HepG2 (cell line): ENCODE measurements around the gene C14orf119. TPM values are rescaled to one million over a fixed set of nuclear protein-coding genes. Genes with fewer than 3 reads are reported as not detected.

Experiments used
- ARHGAP35 ChIP-seq: sonication (generic); formaldehyde crosslinking; IDR thresholded peaks from 2 replicates; pipeline ENCODE4 v1.9.0; 2022; ENCODE audit warnings: mild to moderate bottlenecking, inconsistent platforms, moderate library complexity, missing genetic modification reagents, borderline replicate concordance
- MAFF ChIP-seq: IDR thresholded peaks from 2 replicates; pipeline ENCODE4 v1.6.1; 2011; ENCODE audit warnings: low read depth, low read length, improper control_type of control experiment
- NR3C1 ChIP-seq: sonication (generic); formaldehyde crosslinking; IDR thresholded peaks from 2 replicates; pipeline ENCODE4 v1.4.0; 2020; ENCODE audit warnings: missing genetic modification reagents
- SOX5 ChIP-seq: IDR thresholded peaks from 2 replicates; pipeline ENCODE4 v1.6.1; 2016; ENCODE audit warnings: borderline replicate concordance
- SOX6 ChIP-seq, 2 experiments: fragments of 450-650 bp in 1 of 2; sonication (generic) in 1 of 2; formaldehyde crosslinking in 1 of 2; IDR thresholded peaks; 2 replicates each; pipeline versions ENCODE4 v1.4.0 to v1.6.1; 2017 to 2020; ENCODE audit warnings: antibody characterized with exemption in 1 of 2, mild to moderate bottlenecking in 1 of 2, missing genetic modification reagents in 1 of 2
- ZNF274 ChIP-seq: sonication (generic); formaldehyde crosslinking; IDR thresholded peaks from 2 replicates; pipeline ENCODE4 v1.5.1; 2020; ENCODE audit warnings: mild to moderate bottlenecking, missing genetic modification reagents
- ZNF333 ChIP-seq: sonication (generic); formaldehyde crosslinking; IDR thresholded peaks from 2 replicates; pipeline ENCODE4 v1.4.0; 2020; ENCODE audit warnings: mild to moderate bottlenecking, missing genetic modification reagents, borderline replicate concordance
- polyA plus RNA-seq, 8 experiments: library from polyadenylated mRNA; depleted of rRNA in 3 of 8; stranded (reverse) in 7 of 8; unstranded in 1 of 8; fragments of >200 nt; fragmentation: Illumina TruSeq in 4 of 8; extraction: Trizol in 4 of 8; gene quantifications; 2 replicates each; pipeline versions ENCODE4 v1.2.1 to v1.2.3, GENCODE V29; 2011 to 2016; ENCODE audit warnings: low read depth in 4 of 8, missing spikeins in 1 of 8, mixed read lengths in 1 of 8; ENCODE audit not compliant: insufficient read depth in 1 of 8
- total RNA-seq, 5 experiments: library from RNA; depleted of rRNA; stranded (reverse); fragments of >200 nt; fragmentation: Illumina TruSeq; extraction: Trizol; gene quantifications; 2 replicates each; pipeline ENCODE4 v1.2.3, GENCODE V29; 2016; ENCODE audit warnings: low read depth in 1 of 5
- TF ChIP-seq, protein P1 (sequence below): IDR thresholded peaks from 2 replicates; pipeline ENCODE4 v1.6.1; 2016; ENCODE audit warnings: low read depth, control low read depth
- TF ChIP-seq, protein P2 (sequence below): sonication (generic); formaldehyde crosslinking; IDR thresholded peaks from 2 replicates; pipeline ENCODE4 v1.4.0; 2020; ENCODE audit warnings: missing genetic modification reagents; ENCODE audit errors: not compliant biosample characterization
- TF ChIP-seq, protein P3 (sequence below): sonication (generic); formaldehyde crosslinking; IDR thresholded peaks from 2 replicates; pipeline ENCODE4 v1.5.0; 2020; ENCODE audit warnings: mild to moderate bottlenecking, missing genetic modification reagents
- TF ChIP-seq, protein P4 (sequence below): IDR thresholded peaks from 2 replicates; pipeline ENCODE4 v1.6.1; 2016; ENCODE audit warnings: low read depth, missing genetic modification reagents, missing compliant biosample characterization
- TF ChIP-seq, protein P5 (sequence below): sonication (generic); formaldehyde crosslinking; IDR thresholded peaks from 2 replicates; pipeline ENCODE4 v1.8.0; 2022; ENCODE audit warnings: mild to moderate bottlenecking, missing genetic modification reagents, borderline replicate concordance
- TF ChIP-seq, protein P6 (sequence below): sonication (generic); formaldehyde crosslinking; conservative IDR thresholded peaks from 2 replicates; pipeline ENCODE4 v1.8.1; 2023; ENCODE audit warnings: missing genetic modification reagents

Gene C14orf119
- total and polyA plus RNA-seq, 2 of the 13 experiments (the other 11 are each of a cell fraction or from before 2014, with no cell fraction given): 117 to 206 TPM

DNA sequence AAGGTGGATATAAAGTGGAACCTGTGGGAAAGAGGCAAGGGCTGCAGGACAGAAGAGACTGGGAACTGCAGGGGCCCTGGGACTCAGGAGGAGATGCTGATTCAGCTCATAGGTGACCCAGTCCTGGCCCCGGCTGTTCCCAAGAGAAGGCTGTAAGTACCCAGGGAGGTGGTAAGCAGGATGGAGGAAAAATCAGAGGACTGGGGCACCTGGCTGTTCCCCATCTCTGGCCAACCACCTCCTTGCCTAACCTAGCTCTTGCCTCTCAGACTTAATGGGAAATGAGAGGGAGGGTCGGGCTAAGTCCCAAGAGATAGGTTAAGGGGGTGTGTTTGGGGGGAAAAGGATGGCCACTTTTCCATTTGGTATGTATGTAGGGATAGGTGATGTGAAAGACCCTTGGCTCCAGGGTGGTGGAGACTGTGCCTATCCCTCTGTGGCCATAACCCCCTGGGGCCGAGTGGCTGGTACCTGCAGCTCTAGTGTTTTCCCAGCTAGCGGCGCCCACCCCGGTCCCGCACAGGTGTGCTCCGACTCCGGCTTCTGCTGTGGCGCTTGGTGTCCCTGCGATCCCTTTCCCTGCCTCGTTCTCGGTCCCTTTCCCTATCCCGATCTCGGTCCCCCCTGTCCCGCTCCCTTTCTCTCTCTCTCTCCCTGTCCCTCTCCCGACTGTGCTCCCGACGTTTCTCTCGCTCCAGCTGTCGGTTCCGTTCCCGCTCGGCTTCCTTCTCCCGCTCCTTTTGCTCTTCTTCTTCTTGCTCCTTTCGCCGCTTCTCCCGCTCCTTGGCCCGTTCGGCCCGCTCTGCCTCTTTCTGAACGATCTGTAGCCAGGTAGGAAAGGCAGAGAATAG lies 36.4 kb upstream of the C14orf119 start (continued):
- TF ChIP-seq, protein P1, sequence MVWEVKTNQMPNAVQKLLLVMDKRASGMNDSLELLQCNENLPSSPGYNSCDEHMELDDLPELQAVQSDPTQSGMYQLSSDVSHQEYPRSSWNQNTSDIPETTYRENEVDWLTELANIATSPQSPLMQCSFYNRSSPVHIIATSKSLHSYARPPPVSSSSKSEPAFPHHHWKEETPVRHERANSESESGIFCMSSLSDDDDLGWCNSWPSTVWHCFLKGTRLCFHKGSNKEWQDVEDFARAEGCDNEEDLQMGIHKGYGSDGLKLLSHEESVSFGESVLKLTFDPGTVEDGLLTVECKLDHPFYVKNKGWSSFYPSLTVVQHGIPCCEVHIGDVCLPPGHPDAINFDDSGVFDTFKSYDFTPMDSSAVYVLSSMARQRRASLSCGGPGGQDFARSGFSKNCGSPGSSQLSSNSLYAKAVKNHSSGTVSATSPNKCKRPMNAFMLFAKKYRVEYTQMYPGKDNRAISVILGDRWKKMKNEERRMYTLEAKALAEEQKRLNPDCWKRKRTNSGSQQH (CRISPR knock-in tag): no peak
- no peak for TF ChIP-seq NR3C1 (CRISPR knock-in tag)
- TF ChIP-seq ARHGAP35 (CRISPR knock-in tag): no peak
- peak; percentile 59; the same call in 1 of the 2 replicates for TF ChIP-seq SOX6 (IDR thresholded peaks at IDR 0.05)
- TF ChIP-seq SOX6 (CRISPR knock-in tag; IDR thresholded peaks at IDR 0.05): no peak
- TF ChIP-seq, protein P2, sequence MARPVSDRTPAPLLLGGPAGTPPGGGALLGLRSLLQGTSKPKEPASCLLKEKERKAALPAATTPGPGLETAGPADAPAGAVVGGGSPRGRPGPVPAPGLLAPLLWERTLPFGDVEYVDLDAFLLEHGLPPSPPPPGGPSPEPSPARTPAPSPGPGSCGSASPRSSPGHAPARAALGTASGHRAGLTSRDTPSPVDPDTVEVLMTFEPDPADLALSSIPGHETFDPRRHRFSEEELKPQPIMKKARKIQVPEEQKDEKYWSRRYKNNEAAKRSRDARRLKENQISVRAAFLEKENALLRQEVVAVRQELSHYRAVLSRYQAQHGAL (CRISPR knock-in tag): no peak
- no peak for TF ChIP-seq ZNF274 (CRISPR knock-in tag)
- TF ChIP-seq, protein P3, sequence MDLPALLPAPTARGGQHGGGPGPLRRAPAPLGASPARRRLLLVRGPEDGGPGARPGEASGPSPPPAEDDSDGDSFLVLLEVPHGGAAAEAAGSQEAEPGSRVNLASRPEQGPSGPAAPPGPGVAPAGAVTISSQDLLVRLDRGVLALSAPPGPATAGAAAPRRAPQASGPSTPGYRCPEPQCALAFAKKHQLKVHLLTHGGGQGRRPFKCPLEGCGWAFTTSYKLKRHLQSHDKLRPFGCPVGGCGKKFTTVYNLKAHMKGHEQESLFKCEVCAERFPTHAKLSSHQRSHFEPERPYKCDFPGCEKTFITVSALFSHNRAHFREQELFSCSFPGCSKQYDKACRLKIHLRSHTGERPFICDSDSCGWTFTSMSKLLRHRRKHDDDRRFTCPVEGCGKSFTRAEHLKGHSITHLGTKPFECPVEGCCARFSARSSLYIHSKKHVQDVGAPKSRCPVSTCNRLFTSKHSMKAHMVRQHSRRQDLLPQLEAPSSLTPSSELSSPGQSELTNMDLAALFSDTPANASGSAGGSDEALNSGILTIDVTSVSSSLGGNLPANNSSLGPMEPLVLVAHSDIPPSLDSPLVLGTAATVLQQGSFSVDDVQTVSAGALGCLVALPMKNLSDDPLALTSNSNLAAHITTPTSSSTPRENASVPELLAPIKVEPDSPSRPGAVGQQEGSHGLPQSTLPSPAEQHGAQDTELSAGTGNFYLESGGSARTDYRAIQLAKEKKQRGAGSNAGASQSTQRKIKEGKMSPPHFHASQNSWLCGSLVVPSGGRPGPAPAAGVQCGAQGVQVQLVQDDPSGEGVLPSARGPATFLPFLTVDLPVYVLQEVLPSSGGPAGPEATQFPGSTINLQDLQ: no peak
- TF ChIP-seq, protein P4, sequence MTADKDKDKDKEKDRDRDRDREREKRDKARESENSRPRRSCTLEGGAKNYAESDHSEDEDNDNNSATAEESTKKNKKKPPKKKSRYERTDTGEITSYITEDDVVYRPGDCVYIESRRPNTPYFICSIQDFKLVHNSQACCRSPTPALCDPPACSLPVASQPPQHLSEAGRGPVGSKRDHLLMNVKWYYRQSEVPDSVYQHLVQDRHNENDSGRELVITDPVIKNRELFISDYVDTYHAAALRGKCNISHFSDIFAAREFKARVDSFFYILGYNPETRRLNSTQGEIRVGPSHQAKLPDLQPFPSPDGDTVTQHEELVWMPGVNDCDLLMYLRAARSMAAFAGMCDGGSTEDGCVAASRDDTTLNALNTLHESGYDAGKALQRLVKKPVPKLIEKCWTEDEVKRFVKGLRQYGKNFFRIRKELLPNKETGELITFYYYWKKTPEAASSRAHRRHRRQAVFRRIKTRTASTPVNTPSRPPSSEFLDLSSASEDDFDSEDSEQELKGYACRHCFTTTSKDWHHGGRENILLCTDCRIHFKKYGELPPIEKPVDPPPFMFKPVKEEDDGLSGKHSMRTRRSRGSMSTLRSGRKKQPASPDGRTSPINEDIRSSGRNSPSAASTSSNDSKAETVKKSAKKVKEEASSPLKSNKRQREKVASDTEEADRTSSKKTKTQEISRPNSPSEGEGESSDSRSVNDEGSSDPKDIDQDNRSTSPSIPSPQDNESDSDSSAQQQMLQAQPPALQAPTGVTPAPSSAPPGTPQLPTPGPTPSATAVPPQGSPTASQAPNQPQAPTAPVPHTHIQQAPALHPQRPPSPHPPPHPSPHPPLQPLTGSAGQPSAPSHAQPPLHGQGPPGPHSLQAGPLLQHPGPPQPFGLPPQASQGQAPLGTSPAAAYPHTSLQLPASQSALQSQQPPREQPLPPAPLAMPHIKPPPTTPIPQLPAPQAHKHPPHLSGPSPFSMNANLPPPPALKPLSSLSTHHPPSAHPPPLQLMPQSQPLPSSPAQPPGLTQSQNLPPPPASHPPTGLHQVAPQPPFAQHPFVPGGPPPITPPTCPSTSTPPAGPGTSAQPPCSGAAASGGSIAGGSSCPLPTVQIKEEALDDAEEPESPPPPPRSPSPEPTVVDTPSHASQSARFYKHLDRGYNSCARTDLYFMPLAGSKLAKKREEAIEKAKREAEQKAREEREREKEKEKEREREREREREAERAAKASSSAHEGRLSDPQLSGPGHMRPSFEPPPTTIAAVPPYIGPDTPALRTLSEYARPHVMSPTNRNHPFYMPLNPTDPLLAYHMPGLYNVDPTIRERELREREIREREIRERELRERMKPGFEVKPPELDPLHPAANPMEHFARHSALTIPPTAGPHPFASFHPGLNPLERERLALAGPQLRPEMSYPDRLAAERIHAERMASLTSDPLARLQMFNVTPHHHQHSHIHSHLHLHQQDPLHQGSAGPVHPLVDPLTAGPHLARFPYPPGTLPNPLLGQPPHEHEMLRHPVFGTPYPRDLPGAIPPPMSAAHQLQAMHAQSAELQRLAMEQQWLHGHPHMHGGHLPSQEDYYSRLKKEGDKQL (CRISPR knock-in tag): no peak
- TF ChIP-seq, protein P5, sequence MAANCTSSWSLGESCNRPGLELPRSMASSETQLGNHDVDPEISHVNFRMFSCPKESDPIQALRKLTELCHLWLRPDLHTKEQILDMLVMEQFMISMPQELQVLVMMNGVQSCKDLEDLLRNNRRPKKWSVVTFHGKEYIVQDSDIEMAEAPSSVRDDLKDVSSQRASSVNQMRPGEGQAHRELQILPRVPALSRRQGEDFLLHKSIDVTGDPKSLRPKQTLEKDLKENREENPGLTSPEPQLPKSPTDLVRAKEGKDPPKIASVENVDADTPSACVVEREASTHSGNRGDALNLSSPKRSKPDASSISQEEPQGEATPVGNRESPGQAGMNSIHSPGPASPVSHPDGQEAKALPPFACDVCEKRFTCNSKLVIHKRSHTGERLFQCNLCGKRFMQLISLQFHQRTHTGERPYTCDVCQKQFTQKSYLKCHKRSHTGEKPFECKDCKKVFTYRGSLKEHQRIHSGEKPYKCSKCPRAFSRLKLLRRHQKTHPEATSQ: no peak
- TF ChIP-seq ZNF333 (CRISPR knock-in tag): no peak
- TF ChIP-seq MAFF: peak; percentile 26
- TF ChIP-seq, protein P6, sequence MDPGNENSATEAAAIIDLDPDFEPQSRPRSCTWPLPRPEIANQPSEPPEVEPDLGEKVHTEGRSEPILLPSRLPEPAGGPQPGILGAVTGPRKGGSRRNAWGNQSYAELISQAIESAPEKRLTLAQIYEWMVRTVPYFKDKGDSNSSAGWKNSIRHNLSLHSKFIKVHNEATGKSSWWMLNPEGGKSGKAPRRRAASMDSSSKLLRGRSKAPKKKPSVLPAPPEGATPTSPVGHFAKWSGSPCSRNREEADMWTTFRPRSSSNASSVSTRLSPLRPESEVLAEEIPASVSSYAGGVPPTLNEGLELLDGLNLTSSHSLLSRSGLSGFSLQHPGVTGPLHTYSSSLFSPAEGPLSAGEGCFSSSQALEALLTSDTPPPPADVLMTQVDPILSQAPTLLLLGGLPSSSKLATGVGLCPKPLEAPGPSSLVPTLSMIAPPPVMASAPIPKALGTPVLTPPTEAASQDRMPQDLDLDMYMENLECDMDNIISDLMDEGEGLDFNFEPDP: 0 out of 2 replicates have a peak, but pooled peaks have one; percentile 15
- TF ChIP-seq SOX5 (CRISPR knock-in tag): no peak
